SJCRH30 (cell line): ENCODE measurements around the gene JAK3. TPM values are rescaled to one million over a fixed set of nuclear protein-coding genes. Genes with fewer than 3 reads are reported as not detected.
"Not testable (repeated sequence)": the region's sequence is repeated elsewhere in the genome, so short reads cannot be mapped to it uniquely, and the experiment has no call there.

ENCODE experiments used
- DNase-seq, 2 experiments: peaks; one replicate each; pipeline ENCODE4 v3.0.0-alpha.2; 2015 to 2020
- H3K27ac ChIP-seq: fragments of 250-450 bp; sonication (Bioruptor Pico); 2 replicates; pipeline ENCODE4 v1.5.1; 2020; ENCODE audit warnings: mild to moderate bottlenecking, moderate library complexity
- H3K27me3 ChIP-seq: fragments of 250-450 bp; sonication (Bioruptor Pico); 2 replicates; pipeline ENCODE4 v1.5.1; 2020; ENCODE audit warnings: mild to moderate bottlenecking, moderate library complexity
- H3K36me3 ChIP-seq: fragments of 250-450 bp; sonication (Bioruptor Pico); 2 replicates; pipeline ENCODE4 v1.5.1; 2020; ENCODE audit warnings: mild to moderate bottlenecking, moderate library complexity
- H3K4me1 ChIP-seq: fragments of 250-450 bp; sonication (Bioruptor Pico); 2 replicates; pipeline ENCODE4 v1.5.1; 2020; ENCODE audit warnings: mild to moderate bottlenecking, moderate library complexity
- H3K4me3 ChIP-seq: fragments of 250-450 bp; sonication (Bioruptor Pico); 2 replicates; pipeline ENCODE4 v1.5.1; 2020; ENCODE audit warnings: mild to moderate bottlenecking, moderate library complexity
- H3K9me3 ChIP-seq: fragments of 250-450 bp; sonication (Bioruptor Pico); replicated peaks from 2 replicates; pipeline ENCODE4 v1.5.1; 2020; ENCODE audit warnings: mild to moderate bottlenecking, moderate library complexity
- total RNA-seq: library from RNA; depleted of rRNA; stranded (reverse); fragments of >200 nt; shearing (Covaris generic); gene quantifications from 2 replicates; pipeline ENCODE4 v1.2.3, GENCODE V29; 2014

The JAK3 gene
- total RNA-seq, 1 experiment from 2014 or later, result 0.04 TPM

- Histone ChIP-seq H3K27ac (no peak within 1 kb of the TSS), H3K4me3 (no peak within 1 kb of the TSS)
Measured at GRCh38 chr19:17794731-17795494, 52.9 kb downstream of the JAK3 start, which contains the start of gene B3GNT3. Gene B3GNT3 (plus strand): TSS chr19:17795138. CDS start chr19:17807808, 12,670 bp downstream.

GRCh38 chr19:17794412-17794730 lies 53.4 kb downstream of the JAK3 start:
- no peaks in the 10 kb centered on the region for H3K4me1 ChIP-seq
- H3K9me3 ChIP-seq, result no peaks in the 10 kb centered on the region
- no peak for DNase-seq
- H3K27me3 ChIP-seq, result peaks cover 53% of the 10 kb centered on the region
- H3K27ac ChIP-seq, result no peak overlapping the region
- no peak overlapping the region for H3K4me3 ChIP-seq
- H3K36me3 ChIP-seq, result no peaks in the 10 kb centered on the region

More at GRCh38 chr19:17794731-17795494, 52.9 kb downstream of the JAK3 start, which contains the start of gene B3GNT3:
- Histone ChIP-seq H3K4me1 (no peaks in the 10 kb centered on the region), H3K9me3 (no peaks in the 10 kb centered on the region), H3K27me3 (peaks cover 56% of the 10 kb centered on the region), H3K36me3 (no peaks in the 10 kb centered on the region)
- DNase-seq, result no peak

GRCh38 chr19:17790059-17790780 lies 57.6 kb downstream of the JAK3 start:
- H3K4me1 ChIP-seq, result no peaks in the 10 kb centered on the region
- H3K27ac ChIP-seq, result no peak overlapping the region
- H3K4me3 ChIP-seq, result no peak overlapping the region
- peaks cover 30% of the 10 kb centered on the region for H3K27me3 ChIP-seq
- no peak for DNase-seq
- H3K9me3 ChIP-seq, result no peaks in the 10 kb centered on the region
- H3K36me3 ChIP-seq, result no peaks in the 10 kb centered on the region

GRCh38 chr19:17788632-17789031 lies 59.1 kb downstream of the JAK3 start:
- no peaks in the 10 kb centered on the region for H3K36me3 ChIP-seq
- DNase-seq, result no peak

GRCh38 chr19:17787274-17787913 lies 60.4 kb downstream of the JAK3 start:
- Histone ChIP-seq H3K27me3 (peaks cover 16% of the 10 kb centered on the region; the same call in 1 of the 2 replicates), H3K9me3 (no peaks in the 10 kb centered on the region), H3K4me1 (no peaks in the 10 kb centered on the region), H3K27ac (no peak overlapping the region), H3K4me3 (no peak overlapping the region), H3K36me3 (no peaks in the 10 kb centered on the region)
- no peak for DNase-seq

More at GRCh38 chr19:17788632-17789031, 59.1 kb downstream of the JAK3 start:
- H3K27ac ChIP-seq, result no peak overlapping the region
- H3K4me1 ChIP-seq, result no peaks in the 10 kb centered on the region
- peaks cover 19% of the 10 kb centered on the region for H3K27me3 ChIP-seq
- no peak overlapping the region for H3K4me3 ChIP-seq
- H3K9me3 ChIP-seq, result no peaks in the 10 kb centered on the region

- peak; percentile 74 to 91 for DNase-seq
- Histone ChIP-seq H3K9me3 (no peaks in the 10 kb centered on the region), H3K27ac (no peak overlapping the region), H3K4me1 (no peaks in the 10 kb centered on the region), H3K36me3 (no peaks in the 10 kb centered on the region), H3K4me3 (no peak overlapping the region), H3K27me3 (no peaks in the 10 kb centered on the region)
Measured at GRCh38 chr19:17784201-17785008, 63.4 kb downstream of the JAK3 start.

- not testable (repeated sequence) for H3K27me3 ChIP-seq, H3K27ac ChIP-seq, H3K4me1 ChIP-seq, H3K36me3 ChIP-seq, H3K4me3 ChIP-seq, DNase-seq, H3K9me3 ChIP-seq
Measured at GRCh38 chr19:17783721-17784120, 64.1 kb downstream of the JAK3 start.

GRCh38 chr19:17780781-17781180 lies 67.0 kb downstream of the JAK3 start:
- H3K27me3 ChIP-seq, result no peaks in the 10 kb centered on the region
- H3K36me3 ChIP-seq, result no peaks in the 10 kb centered on the region
- no peak for DNase-seq
- no peak overlapping the region for H3K27ac ChIP-seq
- no peaks in the 10 kb centered on the region for H3K4me1 ChIP-seq
- H3K4me3 ChIP-seq, result no peak overlapping the region
- no peaks in the 10 kb centered on the region for H3K9me3 ChIP-seq

GRCh38 chr19:17778968-17779929 lies 68.5 kb downstream of the JAK3 start:
- H3K36me3 ChIP-seq, result no peaks in the 10 kb centered on the region
- H3K9me3 ChIP-seq, result no peaks in the 10 kb centered on the region
- H3K4me3 ChIP-seq, result peak overlapping the region; percentile 31
- H3K27me3 ChIP-seq, result no peaks in the 10 kb centered on the region
- peak; percentile 30 to 48 for DNase-seq
- H3K27ac ChIP-seq, result no peak overlapping the region
- H3K4me1 ChIP-seq, result no peaks in the 10 kb centered on the region

GRCh38 chr19:17778251-17778967 lies 69.4 kb downstream of the JAK3 start:
- Histone ChIP-seq H3K4me3 (peak overlapping the region; percentile 31), H3K27ac (no peak overlapping the region), H3K9me3 (no peaks in the 10 kb centered on the region), H3K27me3 (no peaks in the 10 kb centered on the region), H3K36me3 (no peaks in the 10 kb centered on the region), H3K4me1 (no peaks in the 10 kb centered on the region)
- DNase-seq, result peak; percentile 78 to 80

- H3K4me3 ChIP-seq, DNase-seq, H3K4me1 ChIP-seq, H3K27ac ChIP-seq, H3K9me3 ChIP-seq, H3K27me3 ChIP-seq, H3K36me3 ChIP-seq: not testable (repeated sequence)
Measured at GRCh38 chr19:17777840-17778239, 69.9 kb downstream of the JAK3 start.

- no peaks in the 10 kb centered on the region for H3K36me3 ChIP-seq
- H3K9me3 ChIP-seq, result no peaks in the 10 kb centered on the region
- no peak for DNase-seq
Measured at GRCh38 chr19:17775991-17776803, 71.6 kb downstream of the JAK3 start.

More at GRCh38 chr19:17775991-17776803, 71.6 kb downstream of the JAK3 start:
- no peak overlapping the region for H3K27ac ChIP-seq
- H3K4me1 ChIP-seq, result no peaks in the 10 kb centered on the region
- H3K27me3 ChIP-seq, result no peaks in the 10 kb centered on the region
- H3K4me3 ChIP-seq, result no peak overlapping the region
